ACC112 (cell line): ENCODE data around the gene ZNF473.

Experiments
- H2AFZ ChIP-seq: fragments of 200-600 bp; sonication (generic); one replicate; pipeline ENCODE4 v1.6.0; 2017; ENCODE audit warnings: antibody characterized with exemption, low read length; ENCODE audit not compliant: unreplicated experiment
- H3K27ac ChIP-seq: fragments of 200-600 bp; sonication (generic); 2 replicates; pipeline ENCODE4 v1.5.1; 2014; ENCODE audit warnings: low read depth, mild to moderate bottlenecking, antibody characterized with exemption, low read length, moderate library complexity
- H3K27me3 ChIP-seq: fragments of 200-600 bp; sonication (generic); 2 replicates; pipeline ENCODE4 v1.6.1; 2014; ENCODE audit warnings: mild to moderate bottlenecking, antibody characterized with exemption, low read length, moderate library complexity, mixed read lengths; ENCODE audit not compliant: insufficient read depth
- H3K36me3 ChIP-seq: fragments of 200-600 bp; sonication (generic); 2 replicates; pipeline ENCODE4 v1.6.1; 2016; ENCODE audit warnings: mild to moderate bottlenecking, antibody characterized with exemption, low read length, moderate library complexity, mixed read lengths; ENCODE audit not compliant: insufficient read depth
- H3K4me1 ChIP-seq: fragments of 200-600 bp; sonication (generic); one replicate; pipeline ENCODE4 v1.6.1; 2016; ENCODE audit warnings: low read length, mixed read lengths; ENCODE audit not compliant: insufficient read depth, unreplicated experiment, control insufficient read depth
- H3K4me3 ChIP-seq: fragments of 200-600 bp; sonication (generic); 2 replicates; pipeline ENCODE4 v1.5.1; 2014; ENCODE audit warnings: mild to moderate bottlenecking, low read depth, low read length
- H3K79me2 ChIP-seq: fragments of 200-600 bp; sonication (generic); one replicate; pipeline ENCODE4 v1.6.0; 2016; ENCODE audit warnings: low read length; ENCODE audit not compliant: control insufficient read depth, unreplicated experiment, insufficient read depth

The ZNF473 gene

DNA sequence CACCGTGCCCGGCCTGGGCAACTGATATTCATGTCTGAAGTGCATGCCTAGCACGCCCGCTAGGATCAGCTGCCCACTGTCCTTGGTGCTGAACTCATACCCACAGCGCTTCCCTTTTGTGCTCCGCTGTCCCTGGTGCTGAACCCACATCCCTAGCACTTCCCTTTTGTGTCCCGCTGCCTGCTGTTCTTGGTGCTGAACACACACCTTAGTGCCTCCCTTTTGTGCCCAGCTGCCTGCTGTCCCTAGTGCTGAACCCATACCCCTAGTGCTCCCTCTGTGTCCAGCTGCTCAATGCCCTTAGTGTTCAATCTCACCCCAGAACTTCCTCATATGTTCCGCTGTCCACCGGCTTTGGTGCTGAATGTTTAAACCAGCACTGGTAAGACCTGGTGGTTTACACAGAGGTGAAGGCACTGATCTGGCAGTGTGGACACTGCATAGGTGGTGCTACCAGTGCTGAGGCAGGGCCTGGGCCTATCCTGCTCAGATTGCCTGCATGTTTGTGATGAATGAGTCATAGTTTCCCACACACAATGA is 38.6 kb upstream of the ZNF473 start:
- Histone ChIP-seq H3K27ac (no peak overlapping the region), H3K79me2 (no peaks in the 10 kb centered on the region), H3K27me3 (no peaks in the 10 kb centered on the region), H2AFZ (no peak overlapping the region), H3K36me3 (no peaks in the 10 kb centered on the region), H3K4me3 (no peak overlapping the region), H3K4me1 (no peaks in the 10 kb centered on the region)

DNA sequence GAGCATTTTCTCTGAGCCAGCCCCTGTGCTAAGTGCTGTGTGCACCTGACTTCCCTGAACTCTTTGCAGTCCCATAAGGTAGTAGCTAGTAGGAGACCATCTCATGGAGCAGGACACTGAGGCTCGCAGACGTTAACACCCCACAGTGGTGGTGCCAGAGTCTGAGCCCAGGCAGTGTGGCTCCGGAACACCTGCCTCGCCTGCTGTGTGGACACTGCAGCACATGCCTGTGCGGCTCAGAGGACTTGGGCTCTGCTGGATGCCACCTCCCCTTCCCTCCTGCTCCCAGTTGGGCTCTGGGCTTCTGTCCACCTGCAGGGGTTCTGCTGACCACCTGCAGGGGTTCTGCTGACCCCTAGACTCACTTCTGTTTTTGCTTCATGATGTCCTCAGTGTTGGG is 37.8 kb upstream of the ZNF473 start:
- no peaks in the 10 kb centered on the region for H3K4me1 ChIP-seq
- no peaks in the 10 kb centered on the region for H3K79me2 ChIP-seq
- H3K36me3 ChIP-seq, result 0 out of 2 replicates have a peak, but pooled peaks cover 4% of the 10 kb centered on the region
- no peaks in the 10 kb centered on the region for H3K27me3 ChIP-seq
- H3K4me3 ChIP-seq, result no peak overlapping the region
- no peak overlapping the region for H2AFZ ChIP-seq
- H3K27ac ChIP-seq, result no peak overlapping the region

DNA sequence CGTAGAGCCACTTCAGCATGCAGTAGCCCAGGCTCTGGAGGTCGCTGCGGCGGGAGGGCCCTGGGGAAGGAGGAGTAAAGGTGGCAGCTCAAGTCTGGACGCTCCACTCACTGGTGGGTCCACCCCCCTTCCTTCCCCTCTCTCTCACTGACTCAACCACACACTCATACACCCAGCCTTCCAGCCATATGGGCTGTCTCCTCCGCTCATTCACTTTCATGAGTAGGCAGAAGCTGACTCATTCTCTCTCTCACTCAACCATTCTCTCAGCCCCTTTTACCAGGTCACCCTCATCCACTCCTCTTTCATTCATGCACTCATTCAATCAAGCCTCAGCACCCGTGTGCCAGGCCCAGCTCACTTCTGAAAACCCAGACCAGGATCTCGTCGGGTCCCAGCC is 37.4 kb upstream of the ZNF473 start:
- H3K27ac ChIP-seq, result no peak overlapping the region
- H3K4me3 ChIP-seq, result no peak overlapping the region
- H3K4me1 ChIP-seq, result no peaks in the 10 kb centered on the region
- 0 out of 2 replicates have a peak, but pooled peaks cover 5% of the 10 kb centered on the region for H3K36me3 ChIP-seq
- no peaks in the 10 kb centered on the region for H3K79me2 ChIP-seq
- H3K27me3 ChIP-seq, result no peaks in the 10 kb centered on the region
- H2AFZ ChIP-seq, result no peak overlapping the region

DNA sequence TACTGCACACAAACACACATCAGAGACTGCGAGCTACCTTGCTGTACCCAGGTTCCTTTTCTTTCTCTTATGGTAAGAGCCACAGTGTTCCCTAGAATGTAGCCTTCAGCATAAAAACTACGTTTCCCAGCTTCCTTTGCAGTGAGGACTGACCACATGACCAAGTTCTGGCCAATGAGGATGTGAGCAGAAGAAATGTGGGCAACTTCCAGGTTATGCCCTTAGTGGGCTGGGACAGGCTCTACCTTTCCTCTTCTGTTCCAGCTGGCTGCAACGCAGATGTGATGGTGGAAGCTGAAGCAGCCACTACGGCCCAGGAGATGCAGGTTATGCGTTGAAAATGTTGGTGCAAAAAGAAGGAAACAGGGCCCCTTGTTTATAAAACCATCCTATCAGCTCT is 28.1 kb upstream of the ZNF473 start:
- H3K79me2 ChIP-seq, result no peaks in the 10 kb centered on the region
- H2AFZ ChIP-seq, result no peak overlapping the region
- peaks cover 4% of the 10 kb centered on the region; the same call in 1 of the 2 replicates for H3K36me3 ChIP-seq
- H3K4me1 ChIP-seq, result no peaks in the 10 kb centered on the region
- no peak overlapping the region for H3K27ac ChIP-seq
- H3K27me3 ChIP-seq, result no peaks in the 10 kb centered on the region
- H3K4me3 ChIP-seq, result no peak overlapping the region

DNA sequence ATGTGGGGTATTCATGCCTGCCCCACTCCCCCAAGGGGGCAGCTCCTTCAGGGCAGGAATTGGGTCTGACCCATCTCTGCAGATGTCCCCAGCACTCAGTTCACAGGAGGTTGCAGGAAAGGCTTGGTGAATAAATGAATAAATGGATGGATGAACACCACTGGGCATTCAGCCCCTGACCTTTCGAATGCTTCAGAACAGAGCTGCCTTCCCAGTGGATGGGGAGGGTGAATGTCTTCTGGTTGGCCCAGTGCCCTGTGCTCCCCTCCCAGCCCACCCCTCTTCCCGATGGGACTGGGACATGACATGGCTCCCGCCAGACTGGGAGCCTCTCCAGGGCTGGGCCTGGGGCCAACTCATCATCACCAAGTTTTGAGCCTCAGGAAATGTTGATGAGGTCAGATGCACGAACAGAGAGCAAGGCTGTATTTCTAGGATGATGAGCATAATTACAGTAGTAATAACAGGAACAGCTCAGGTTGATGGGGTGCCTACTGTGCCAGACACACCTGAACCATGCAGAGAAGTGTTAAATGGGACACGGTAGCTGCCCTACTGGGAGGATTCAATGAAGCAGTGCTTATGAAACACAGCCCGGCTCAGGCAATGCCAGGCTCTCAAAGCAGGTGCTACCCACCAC is 26.3 kb upstream of the ZNF473 start:
- H3K36me3 ChIP-seq, result peaks cover 3% of the 10 kb centered on the region; the same call in 1 of the 2 replicates
- no peak overlapping the region for H3K4me3 ChIP-seq
- H3K27ac ChIP-seq, result no peak overlapping the region
- peaks cover 5% of the 10 kb centered on the region for H3K4me1 ChIP-seq
- H3K27me3 ChIP-seq, result no peaks in the 10 kb centered on the region
- H3K79me2 ChIP-seq, result no peaks in the 10 kb centered on the region
- H2AFZ ChIP-seq, result no peak overlapping the region

DNA sequence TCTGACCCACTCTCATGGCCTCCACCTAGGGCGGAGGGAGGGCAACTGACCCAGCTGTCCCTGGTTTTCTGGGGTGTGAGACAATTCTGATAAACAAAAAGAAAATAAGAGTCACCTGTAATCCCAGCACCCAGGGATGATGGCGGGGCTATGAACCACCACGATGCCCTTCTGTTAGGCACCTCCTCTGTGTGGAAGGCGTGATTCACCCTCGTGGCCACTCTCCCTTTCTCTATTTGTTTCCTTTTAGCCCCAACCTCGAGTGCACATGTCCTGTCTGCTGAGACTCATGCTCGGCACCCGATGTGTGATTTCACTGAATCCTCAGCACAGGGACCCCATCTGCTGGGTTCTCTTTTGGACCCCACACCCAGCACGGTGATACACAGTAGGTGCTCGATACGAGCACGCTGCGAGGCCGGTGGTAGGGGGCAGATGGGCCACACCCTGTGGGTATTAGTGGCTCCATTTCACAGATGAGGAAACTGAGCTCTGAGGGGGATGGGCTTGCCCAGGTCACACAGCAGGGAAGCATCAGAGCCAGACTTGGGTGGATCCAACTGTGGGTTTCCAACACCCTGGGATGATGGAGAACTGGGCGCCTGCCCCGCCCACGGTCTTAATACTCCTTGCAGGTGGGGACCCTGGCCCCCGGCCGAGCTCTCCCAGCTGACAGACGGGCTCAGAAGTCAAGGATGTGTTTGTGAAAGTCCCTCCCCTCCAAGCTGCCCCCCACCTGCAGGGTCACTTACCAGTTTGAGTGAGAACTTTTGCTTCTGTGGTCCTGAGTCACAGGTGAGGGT is 25.6 kb upstream of the ZNF473 start:
- Histone ChIP-seq H3K36me3 (peaks cover 3% of the 10 kb centered on the region; the same call in 1 of the 2 replicates), H3K79me2 (no peaks in the 10 kb centered on the region), H3K27ac (no peak overlapping the region), H2AFZ (no peak overlapping the region), H3K27me3 (no peaks in the 10 kb centered on the region), H3K4me3 (no peak overlapping the region), H3K4me1 (peaks cover 6% of the 10 kb centered on the region)

DNA sequence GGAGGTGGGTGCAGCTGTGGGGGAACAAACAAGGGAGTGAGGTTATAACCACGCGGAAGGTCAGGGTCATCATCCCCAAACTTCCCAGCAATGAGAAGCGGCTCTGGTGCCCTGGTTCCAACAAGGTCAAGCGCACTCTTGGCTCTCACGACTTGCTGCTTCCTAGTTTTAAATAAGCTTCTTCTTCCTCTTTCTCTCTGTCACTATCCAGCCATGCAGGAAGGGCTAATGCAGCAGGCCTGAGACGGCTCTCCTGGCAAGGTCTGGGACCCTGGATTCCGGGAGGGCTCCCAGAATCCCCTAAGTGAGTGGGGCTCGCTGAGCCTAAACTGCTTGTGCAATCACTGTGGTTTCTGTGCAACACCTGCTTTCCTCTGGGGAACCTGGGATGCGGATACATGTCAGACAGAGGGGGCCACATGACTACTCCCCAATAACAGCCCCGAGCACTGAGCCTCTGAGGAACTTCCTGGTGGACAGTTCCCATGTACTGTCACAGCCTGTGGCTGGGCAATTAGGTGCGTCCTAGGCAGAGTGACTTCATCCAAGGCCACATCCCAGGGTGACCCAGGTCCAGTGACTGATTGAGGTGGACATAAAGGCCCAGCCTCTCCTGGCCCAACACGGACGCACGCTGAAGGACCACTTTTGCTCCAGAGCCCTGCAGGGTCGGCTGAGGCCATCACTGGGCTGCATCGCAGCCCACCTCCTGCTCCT is 24.8 kb upstream of the ZNF473 start:
- Histone ChIP-seq H3K4me3 (no peak overlapping the region), H3K36me3 (peaks cover 3% of the 10 kb centered on the region; the same call in 1 of the 2 replicates), H2AFZ (no peak overlapping the region), H3K27me3 (no peaks in the 10 kb centered on the region), H3K27ac (no peak overlapping the region), H3K79me2 (no peaks in the 10 kb centered on the region), H3K4me1 (peaks cover 6% of the 10 kb centered on the region)

DNA sequence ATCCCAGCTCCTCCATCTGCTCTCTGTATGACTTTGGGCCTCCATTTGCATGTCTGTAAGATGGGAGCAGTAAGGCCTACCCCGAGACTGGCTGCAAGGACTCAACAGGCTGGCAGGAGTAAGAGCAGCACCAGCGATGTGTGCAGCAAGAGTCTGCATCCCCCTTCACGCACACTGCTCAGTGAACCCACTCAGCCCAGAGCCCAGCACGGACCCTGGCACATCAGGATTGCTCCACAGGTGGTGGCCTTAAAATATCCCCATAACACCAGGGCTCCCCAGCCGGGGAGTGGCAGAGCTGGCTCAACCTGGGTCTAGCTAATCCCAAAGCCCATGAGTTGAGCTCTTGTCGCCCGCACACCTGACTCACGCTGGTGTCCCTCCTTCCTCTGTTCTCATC is 24.0 kb upstream of the ZNF473 start:
- no peak overlapping the region for H3K4me3 ChIP-seq
- no peak overlapping the region for H2AFZ ChIP-seq
- peaks cover 3% of the 10 kb centered on the region; the same call in 1 of the 2 replicates for H3K36me3 ChIP-seq
- H3K79me2 ChIP-seq, result no peaks in the 10 kb centered on the region
- H3K27ac ChIP-seq, result no peak overlapping the region
- peaks cover 6% of the 10 kb centered on the region for H3K4me1 ChIP-seq
- no peaks in the 10 kb centered on the region for H3K27me3 ChIP-seq

DNA sequence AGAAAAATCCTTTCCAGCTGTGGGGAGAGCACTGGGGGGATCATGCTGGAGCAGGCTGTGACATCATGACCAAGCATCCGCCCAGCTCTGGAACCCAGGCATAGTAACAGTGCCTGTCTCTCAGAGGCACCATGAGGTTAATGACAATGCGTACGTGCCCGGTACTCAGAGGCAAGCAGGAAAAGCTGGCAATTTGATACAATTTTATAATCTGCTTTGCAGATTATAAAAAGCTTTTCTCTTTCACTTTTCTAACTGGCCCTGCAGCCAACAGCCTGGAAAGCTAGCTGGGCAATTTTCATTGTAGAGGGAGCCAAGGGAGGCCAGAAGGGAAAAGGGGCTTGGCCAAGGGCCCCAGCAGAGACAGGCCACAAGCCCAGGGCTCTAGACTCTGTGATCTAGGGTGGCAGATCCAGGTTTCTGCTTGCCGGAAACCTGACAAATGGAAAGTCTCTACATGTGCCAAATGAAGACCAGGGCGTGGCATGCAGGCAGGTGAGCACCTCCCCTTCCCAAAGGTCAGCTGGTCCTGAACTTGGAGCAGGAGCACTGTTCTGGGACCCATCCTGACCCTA is 23.3 kb upstream of the ZNF473 start:
- Histone ChIP-seq H2AFZ (no peak overlapping the region), H3K4me1 (peaks cover 6% of the 10 kb centered on the region), H3K27me3 (no peaks in the 10 kb centered on the region), H3K36me3 (peaks cover 3% of the 10 kb centered on the region; the same call in 1 of the 2 replicates), H3K79me2 (no peaks in the 10 kb centered on the region), H3K4me3 (no peak overlapping the region), H3K27ac (no peak overlapping the region)

DNA sequence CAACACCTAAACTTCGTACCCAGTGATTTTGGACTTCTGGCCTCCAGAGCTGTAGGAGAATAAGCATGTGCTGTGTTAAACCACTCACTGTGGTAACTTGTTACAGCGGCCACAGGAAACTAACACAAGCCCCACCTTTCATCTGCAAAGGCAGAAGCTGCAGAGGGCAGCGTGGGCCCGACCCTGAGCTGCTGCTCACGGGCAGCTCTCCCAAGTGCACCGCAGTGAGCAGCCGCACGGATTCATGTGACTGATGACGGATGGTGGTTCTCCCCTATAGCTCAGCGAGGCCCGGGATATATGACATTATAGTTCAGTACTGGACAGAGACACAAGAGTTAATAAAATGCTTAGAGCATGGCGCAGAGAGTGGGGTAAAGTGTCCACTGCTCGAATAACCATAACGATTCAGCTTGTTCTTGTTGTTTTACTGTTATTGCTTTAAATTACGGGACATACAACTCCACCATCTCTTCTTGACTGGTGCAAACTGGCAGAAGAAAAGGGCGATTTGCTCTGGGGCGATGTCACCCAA is 22.5 kb upstream of the ZNF473 start:
- H3K79me2 ChIP-seq, result no peaks in the 10 kb centered on the region
- H3K27me3 ChIP-seq, result no peaks in the 10 kb centered on the region
- H2AFZ ChIP-seq, result no peak overlapping the region
- no peak overlapping the region for H3K27ac ChIP-seq
- H3K36me3 ChIP-seq, result peaks cover 3% of the 10 kb centered on the region; the same call in 1 of the 2 replicates
- H3K4me3 ChIP-seq, result no peak overlapping the region
- peaks cover 6% of the 10 kb centered on the region for H3K4me1 ChIP-seq
